ENCODE measurements around the gene BTG4.

The BTG4 gene

DNA sequence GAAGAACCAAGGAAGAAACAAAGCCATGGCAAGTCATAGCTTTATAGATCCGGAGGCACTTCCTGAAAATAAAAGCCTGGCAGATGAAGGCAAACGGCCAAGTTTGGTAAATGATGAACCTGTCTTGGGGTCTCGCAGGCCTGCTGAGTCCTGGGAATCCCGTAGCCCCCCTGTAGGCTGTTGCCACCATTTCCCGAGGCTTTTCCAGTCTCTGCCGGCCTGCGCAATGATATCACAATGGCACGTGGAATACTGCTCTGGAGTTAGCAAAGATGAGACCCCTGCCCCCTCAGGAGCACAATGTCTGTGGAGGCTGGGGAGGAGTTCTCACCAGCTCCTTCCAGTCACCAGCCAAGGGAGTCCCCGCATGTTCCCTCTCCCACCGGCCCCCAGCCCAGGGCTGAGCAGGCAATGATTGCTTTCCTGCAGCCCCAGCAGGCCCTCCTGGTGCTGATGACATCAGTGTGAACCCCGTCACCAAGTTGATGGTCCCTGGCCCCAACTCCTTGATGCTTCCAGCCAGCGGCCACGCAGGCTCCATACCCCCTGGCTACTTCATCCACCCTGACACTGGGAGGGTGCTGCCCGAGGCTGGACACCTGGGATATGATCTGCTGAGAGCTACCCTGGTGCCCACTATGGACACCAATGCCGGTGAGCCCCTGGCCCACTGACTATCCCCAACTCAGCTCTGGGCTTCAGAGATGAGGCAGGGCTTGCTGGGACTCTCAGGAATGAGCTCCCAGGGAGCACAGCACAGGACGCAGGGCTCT, 55.9 kb downstream of the BTG4 start:
- Mint-ChIP-seq H3K4me3 (no peak overlapping the region), H3K9me3 (no peaks in the 10 kb centered on the region), H3K27ac (no peak overlapping the region), H3K36me3 (no peaks in the 10 kb centered on the region), H3K27me3 (peaks cover 10% of the 10 kb centered on the region), H3K4me1 (no peaks in the 10 kb centered on the region)

DNA sequence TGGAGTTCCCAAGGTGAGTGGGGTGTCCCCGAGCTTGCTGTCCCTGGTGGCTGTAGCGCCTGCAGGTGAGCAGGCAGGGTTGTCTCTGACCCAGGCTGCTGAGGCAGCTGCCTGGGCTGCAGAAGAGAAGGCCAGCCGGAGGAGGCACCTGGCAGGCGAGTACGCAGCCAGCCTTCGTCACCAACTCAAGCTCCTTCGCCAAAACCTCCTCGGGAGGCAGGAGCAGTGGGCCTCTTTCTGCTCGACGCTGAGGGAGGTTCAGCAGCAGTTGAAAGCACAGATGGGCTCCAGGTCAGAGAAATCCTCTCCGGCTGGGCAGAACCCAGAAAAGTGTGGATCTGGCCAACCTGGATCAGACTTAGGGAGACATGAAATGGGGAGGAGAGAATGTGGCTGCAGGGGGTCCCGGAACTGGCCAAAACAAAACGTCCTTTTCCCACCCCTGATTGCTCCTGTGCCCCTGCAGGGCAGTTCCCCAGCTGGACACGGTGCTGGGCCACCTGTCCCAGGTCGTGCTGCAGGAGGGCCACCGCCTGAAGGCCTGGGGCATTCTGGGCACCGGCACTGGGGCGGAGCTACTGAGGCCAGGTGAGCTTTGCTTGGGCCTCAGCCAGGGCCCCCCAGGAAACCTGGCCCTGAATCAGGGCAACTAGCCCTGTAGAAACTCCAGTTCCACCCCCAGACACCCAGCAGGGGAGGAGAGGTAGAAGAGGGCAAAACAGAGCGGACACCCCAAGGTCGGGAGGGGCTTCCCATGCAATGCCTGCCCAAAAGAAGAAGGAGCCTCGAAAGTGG, 56.7 kb downstream of the BTG4 start:
- peaks cover 6% of the 10 kb centered on the region for H3K27me3 Mint-ChIP-seq
- H3K36me3 Mint-ChIP-seq: no peaks in the 10 kb centered on the region
- no peak overlapping the region for H3K4me3 Mint-ChIP-seq
- H3K9me3 Mint-ChIP-seq: no peaks in the 10 kb centered on the region
- H3K4me1 Mint-ChIP-seq: no peaks in the 10 kb centered on the region
- no peak overlapping the region for H3K27ac Mint-ChIP-seq

DNA sequence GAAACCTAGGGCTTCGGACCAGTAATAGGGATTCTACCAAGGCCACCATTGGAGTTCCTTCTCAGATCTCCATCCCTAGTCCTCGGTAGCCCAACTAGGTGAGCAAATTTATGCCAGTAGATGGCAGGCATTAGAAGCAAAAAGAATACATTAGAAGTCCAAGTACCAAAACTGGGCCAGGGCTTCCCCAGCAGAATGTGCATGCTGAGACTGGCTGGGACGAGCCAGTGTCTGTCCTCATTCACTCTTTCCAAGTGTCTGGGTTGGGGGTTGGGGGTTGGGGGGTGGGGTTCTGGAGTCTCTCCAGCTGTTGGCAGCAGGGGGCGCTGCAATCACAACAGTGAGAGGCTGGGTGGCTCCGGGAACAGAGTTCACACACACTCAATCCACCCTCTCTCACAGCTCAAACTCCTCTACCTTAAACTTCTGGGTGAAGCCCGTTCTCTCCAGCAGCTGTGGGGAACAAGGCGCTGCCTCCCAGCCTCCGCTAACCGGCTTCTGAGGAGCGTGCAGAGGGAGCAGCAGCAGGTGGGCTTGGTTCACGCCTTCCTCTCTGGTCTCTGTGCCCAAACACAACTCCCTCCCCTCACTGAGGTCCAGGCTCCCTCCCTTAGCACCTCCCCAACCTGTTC, 57.5 kb downstream of the BTG4 start:
- Mint-ChIP-seq H3K9me3 (no peaks in the 10 kb centered on the region), H3K4me3 (no peak overlapping the region), H3K27ac (no peak overlapping the region), H3K4me1 (no peaks in the 10 kb centered on the region), H3K36me3 (no peaks in the 10 kb centered on the region), H3K27me3 (peaks cover 2% of the 10 kb centered on the region)

DNA sequence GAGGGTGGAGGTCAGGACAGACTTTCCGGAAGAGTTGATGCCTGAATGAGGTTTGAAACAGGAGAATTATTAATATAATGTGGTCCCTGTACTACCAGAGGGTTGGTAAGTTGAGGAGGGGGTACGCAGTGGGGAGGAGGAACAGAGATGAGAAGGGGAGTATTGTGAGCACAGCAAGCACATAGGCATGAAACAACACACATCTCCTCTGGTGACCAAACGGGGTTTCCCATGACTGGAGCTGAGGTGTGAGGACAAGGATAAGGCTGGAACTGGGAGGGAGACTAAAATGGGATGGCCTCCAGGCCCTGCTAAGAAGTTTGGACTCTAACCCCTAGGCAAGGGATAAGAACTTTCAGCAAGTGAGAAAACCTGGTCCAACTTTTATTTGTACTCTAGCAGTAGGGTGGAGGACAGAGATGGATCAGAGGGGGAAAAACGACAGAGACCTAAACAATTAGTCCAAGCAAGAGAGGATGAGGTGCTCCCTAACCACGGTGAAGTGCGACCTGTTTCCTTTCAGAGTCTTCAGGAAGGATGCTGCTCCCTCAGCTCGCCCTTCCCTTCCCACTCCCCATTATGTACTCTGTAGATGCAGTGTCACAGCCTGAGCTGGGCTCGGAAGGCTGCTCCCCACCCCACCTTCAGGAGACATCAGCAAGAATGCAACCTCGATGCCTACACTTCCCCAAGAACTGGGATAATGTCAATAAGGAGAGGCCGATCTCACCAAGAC, 59.2 kb downstream of the BTG4 start:
- Mint-ChIP-seq H3K4me3 (no peak overlapping the region), H3K4me1 (no peaks in the 10 kb centered on the region), H3K36me3 (no peaks in the 10 kb centered on the region), H3K27ac (peak overlapping the region; percentile 64), H3K27me3 (no peaks in the 10 kb centered on the region), H3K9me3 (no peaks in the 10 kb centered on the region)

DNA sequence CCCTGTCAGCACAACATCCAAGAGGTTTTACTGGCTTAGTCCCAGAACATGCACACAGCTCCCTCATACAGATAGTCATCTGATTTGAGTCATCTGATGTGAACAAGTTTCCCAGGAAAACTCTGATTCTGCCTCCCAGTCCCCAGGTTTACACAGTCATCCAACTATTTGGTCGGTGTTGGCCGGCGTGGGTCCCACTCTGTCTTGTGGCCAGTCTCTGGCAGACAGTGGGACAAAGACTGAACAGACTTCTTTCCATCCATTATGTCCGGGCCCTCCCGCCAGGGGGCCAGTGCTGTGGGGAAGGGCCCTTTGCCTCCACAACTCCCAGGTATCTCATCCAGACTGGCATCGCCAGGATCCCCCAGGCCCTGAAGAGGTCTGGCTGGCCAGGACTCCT, 60.0 kb downstream of the BTG4 start:
- no peaks in the 10 kb centered on the region for H3K4me1 Mint-ChIP-seq
- no peaks in the 10 kb centered on the region for H3K9me3 Mint-ChIP-seq
- no peaks in the 10 kb centered on the region for H3K27me3 Mint-ChIP-seq
- H3K27ac Mint-ChIP-seq: no peak overlapping the region
- no peak overlapping the region for H3K4me3 Mint-ChIP-seq
- no peaks in the 10 kb centered on the region for H3K36me3 Mint-ChIP-seq

DNA sequence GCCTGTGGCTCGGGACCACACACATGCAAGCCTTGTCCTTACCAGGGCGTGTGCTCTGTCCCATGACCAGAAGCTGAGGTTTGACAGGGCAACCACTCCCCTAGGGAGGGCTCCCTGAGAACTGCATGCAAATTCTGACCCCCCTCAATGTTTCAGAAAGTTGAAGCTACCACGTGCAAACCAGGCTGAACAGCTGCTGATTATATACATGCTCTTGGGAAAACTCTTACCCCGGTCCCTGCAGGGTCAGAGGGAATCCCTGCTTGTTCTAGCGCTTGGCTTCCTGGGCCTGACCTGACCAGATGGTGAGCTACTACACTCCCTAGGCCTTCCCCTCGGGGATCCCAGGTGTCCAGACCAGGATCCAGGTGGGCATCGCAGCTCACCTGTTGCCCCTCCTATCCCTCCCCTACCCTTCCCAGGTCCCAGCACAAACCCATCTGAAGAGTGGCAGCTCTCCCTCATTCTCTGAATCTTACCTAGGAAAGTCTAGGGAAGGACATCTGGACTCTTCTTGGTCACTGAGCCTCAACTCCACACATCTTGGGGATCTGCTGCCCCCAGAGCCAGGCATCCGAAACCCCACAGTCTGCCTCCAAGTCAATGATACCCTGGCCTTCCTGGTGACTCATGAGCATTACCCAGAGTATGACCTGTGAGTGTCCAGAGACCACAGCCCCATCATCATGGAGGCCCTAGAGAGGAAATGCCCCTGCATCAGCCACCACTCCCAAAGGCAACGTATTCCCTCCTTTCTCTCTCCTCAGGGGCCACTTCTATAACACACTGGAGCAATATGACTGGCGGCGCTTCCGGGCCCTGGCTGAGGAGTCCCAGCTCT, 61.5 kb downstream of the BTG4 start:
- Mint-ChIP-seq H3K36me3 (no peaks in the 10 kb centered on the region), H3K27ac (no peak overlapping the region), H3K9me3 (no peaks in the 10 kb centered on the region), H3K4me1 (peaks cover 10% of the 10 kb centered on the region), H3K4me3 (no peak overlapping the region), H3K27me3 (no peaks in the 10 kb centered on the region)

DNA sequence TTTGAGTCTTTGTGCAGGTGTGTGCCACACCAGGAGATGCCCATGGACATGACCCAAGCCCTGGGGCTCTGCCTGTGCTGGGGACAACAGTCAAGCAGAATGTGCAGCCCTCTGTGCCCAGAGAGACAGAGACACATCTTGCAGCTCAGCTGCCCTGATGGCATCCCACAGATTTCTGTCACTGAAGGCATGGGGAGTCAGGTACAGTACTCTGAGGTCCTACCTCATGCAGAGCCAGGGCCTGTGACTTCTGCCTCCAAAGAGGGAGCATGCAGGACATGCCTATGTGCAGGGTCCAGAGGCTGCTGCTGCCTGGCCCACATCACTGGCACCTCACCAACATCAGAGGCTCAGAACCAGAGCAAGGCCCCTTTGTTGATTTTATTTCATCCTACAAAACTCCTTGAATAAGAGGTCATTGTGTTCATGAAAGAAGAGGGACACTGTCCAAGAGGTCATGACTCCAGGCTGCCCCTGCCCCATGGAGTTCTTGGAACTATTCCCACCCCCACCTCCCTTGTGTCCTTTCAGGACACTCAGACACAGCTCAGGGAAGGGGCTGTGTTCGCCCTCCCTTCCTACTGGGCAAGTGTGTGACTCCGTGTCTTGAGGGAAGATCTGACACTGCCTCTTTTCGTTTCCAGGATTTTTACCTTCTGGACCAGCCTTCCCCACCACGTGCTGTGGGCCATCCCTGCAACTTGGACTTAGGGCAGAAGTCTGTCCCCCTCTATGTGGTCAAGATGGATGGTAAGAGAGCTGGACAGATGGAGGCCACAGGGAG, 62.3 kb downstream of the BTG4 start:
- H3K4me3 Mint-ChIP-seq: no peak overlapping the region
- no peaks in the 10 kb centered on the region for H3K36me3 Mint-ChIP-seq
- peaks cover 12% of the 10 kb centered on the region for H3K4me1 Mint-ChIP-seq
- H3K27me3 Mint-ChIP-seq: no peaks in the 10 kb centered on the region
- no peaks in the 10 kb centered on the region for H3K9me3 Mint-ChIP-seq
- H3K27ac Mint-ChIP-seq: no peak overlapping the region

DNA sequence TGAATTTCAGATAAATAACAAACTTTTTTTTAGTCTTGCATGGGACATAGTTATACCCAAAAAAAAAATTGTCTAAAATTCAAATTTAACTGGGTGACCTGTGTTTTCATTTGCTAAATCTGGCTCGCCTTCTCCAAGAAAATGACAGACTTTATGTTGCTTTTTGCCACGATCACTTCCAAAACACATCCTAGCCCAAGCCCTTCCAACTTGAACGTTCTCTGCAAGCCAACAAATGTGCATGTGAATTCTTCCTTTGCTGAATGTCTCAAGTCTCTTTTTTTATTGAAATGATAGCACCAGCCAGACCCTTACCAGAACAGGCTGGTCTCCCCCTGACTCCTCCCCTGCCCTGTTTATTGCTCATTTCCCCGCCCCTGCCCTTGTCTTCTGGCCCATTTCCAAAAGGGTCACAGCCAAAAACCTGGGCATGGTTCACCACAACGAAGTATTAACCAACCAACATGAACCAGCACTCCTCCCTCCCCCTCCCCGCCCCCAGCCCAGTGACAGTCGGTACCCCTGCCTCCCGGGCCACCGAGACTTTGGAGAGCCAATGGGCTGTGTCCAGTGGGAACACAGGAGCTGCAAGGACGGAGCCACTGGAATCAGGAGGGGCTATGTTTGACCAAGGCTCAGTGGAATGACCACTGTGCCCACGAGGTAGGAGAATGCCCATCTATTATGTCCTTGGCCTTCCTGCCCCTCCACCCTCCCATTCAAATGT, 63.2 kb downstream of the BTG4 start:
- Mint-ChIP-seq H3K4me1 (peaks cover 12% of the 10 kb centered on the region), H3K36me3 (no peaks in the 10 kb centered on the region), H3K4me3 (no peak overlapping the region), H3K27me3 (no peaks in the 10 kb centered on the region), H3K27ac (no peak overlapping the region), H3K9me3 (no peaks in the 10 kb centered on the region)

DNA sequence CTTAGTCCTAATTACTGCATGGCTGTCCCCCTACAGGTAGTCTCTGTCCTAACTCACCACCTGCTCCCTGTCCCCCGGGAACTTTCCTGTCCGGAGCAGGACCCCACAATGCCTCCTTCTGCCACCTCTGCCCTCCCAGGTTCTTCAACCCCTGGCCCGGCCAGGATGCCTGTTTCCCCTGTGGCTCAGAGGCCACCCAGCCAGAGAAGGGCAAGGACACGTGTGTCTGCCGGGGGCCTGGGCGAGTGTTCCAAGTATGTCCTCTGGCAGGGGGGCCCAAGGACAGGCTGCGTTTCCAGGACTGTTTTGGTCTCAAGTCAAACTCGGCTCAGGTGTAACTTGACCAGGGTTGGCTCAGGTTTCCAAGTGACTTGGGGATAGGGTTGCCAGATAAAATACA, 63.8 kb downstream of the BTG4 start:
- no peaks in the 10 kb centered on the region for H3K9me3 Mint-ChIP-seq
- peaks cover 12% of the 10 kb centered on the region for H3K4me1 Mint-ChIP-seq
- no peaks in the 10 kb centered on the region for H3K27me3 Mint-ChIP-seq
- no peaks in the 10 kb centered on the region for H3K36me3 Mint-ChIP-seq
- no peak overlapping the region for H3K4me3 Mint-ChIP-seq
- H3K27ac Mint-ChIP-seq: no peak overlapping the region

DNA sequence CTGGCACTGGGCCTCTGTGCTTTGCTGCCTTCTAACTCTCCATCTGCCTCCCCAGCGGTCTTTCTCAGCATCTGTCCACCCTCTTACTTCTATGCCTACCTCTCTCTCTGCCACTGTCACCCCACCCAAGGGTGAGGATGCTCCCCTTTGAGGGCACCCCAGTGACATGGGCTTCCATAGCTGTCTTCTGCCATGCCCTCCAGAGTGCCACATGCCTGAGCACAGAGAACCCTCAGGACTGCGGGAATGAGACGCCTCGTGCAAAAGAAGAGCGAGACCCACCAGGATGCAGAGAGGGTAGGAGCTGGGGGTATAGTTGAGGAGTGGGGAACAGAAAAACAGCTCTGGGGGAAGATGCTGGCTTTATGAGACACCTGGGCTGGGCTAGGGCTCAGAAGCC, 64.3 kb downstream of the BTG4 start:
- H3K36me3 Mint-ChIP-seq: no peaks in the 10 kb centered on the region
- no peak overlapping the region for H3K27ac Mint-ChIP-seq
- no peaks in the 10 kb centered on the region for H3K9me3 Mint-ChIP-seq
- no peak overlapping the region for H3K4me3 Mint-ChIP-seq
- H3K4me1 Mint-ChIP-seq: peaks cover 12% of the 10 kb centered on the region
- H3K27me3 Mint-ChIP-seq: no peaks in the 10 kb centered on the region

DNA sequence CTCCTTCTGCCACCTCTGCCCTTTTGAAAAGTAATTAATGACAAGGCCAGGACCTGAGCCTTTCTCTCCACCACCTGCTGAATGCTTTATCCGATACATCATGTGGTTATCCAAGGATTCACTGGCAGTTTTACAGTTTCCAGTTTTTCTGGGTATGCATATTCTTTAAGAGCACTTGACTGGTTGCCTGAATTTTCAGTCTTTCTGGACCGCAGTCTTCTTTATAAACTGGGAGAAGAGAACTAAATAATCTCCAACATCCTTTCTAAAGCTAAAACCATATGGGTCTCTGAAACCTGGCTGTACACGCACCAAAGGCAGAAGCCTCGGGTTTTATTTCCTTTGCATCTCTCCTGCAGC, 65.1 kb downstream of the BTG4 start:
- no peak overlapping the region for H3K4me3 Mint-ChIP-seq
- no peaks in the 10 kb centered on the region for H3K9me3 Mint-ChIP-seq
- no peak overlapping the region for H3K27ac Mint-ChIP-seq
- H3K27me3 Mint-ChIP-seq: no peaks in the 10 kb centered on the region
- peaks cover 12% of the 10 kb centered on the region for H3K4me1 Mint-ChIP-seq
- H3K36me3 Mint-ChIP-seq: no peaks in the 10 kb centered on the region

DNA sequence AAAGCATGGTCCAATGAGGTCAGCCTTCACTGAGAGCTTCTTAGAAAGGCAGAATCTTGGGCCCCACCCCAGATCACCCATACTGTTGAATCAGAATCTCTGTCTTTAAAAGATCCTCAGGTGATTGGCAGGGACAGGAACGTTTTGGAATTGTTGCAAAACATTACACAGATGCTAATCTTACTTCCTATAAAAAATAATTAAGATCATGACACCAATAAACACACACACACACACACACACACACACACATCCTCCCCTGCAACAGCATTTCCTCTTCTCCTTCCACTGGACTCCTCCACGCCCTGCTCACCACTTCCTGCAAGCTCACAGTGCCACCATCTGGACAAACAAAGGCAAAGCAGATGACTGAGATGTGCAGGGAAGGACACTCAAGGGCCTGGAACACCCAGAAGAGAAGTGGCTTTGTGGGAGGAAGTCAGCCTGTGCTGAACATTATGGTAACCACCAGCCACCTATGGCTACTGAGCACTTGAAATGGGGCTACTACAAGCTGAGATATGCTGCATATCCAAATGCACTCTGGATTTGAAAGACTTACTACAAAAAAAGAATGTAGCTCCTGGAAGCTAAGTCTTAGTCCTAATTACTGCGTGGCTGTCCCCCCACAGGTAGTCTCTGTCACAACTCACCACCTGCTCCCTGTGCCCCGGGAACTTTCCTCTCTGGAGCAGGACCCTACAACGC, 65.6 kb downstream of the BTG4 start:
- Mint-ChIP-seq H3K4me3 (no peak overlapping the region), H3K27me3 (no peaks in the 10 kb centered on the region), H3K36me3 (no peaks in the 10 kb centered on the region)

DNA sequence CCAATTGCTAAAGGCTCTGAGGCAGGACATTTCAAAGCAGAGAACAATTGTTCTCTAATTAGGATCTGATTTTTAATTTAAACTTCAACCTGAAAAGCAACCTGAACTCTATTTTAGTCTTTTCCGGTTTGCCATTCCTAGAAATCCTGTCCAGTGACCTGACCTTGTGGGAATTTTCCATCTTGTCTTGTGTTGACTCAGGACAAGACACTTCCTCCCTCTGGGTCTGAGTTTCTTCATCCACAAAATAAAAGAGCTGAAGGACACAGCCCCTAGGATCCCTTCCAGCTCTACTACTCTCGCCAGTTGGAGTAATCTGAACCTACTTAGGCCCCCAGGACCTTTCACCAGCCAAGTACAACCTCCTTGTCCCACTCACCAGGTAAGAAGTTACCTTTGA, 66.6 kb downstream of the BTG4 start:
- Mint-ChIP-seq H3K27ac (no peak overlapping the region), H3K9me3 (no peaks in the 10 kb centered on the region), H3K4me3 (no peak overlapping the region), H3K27me3 (no peaks in the 10 kb centered on the region), H3K36me3 (no peaks in the 10 kb centered on the region), H3K4me1 (peaks cover 14% of the 10 kb centered on the region)

More for the DNA sequence above, 65.6 kb downstream of the BTG4 start:
- Mint-ChIP-seq H3K4me1 (peaks cover 12% of the 10 kb centered on the region), H3K9me3 (no peaks in the 10 kb centered on the region), H3K27ac (peak overlapping the region; percentile 25)
